Measurements from ENCODE around the gene TEX264. TPM values are rescaled to one million over a fixed set of nuclear protein-coding genes. Genes with fewer than 3 reads are reported as not detected.

Gene TEX264
- total RNA-seq, 1 donor from 2014 or later: 38.6 TPM

DNA sequence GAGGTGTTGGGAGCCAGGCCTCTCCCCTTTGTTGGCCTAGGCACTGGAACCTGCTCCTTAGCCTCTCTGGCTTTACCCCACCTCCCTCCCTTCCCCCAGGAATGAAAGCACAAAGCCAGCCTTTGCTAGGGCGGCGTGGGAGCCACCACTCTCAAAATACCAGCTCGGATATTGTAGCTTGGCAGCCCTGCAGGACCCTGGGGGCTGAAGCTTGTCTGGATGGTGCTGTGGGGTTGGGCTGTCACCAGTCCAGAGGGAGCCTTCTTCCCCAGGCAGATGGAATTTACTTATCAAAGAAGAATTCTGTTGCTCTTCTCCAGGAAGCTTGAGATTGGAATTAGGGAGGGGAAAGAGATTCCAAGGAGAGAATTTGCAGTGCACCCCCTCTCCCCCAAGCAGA lies 20.9 kb downstream of the TEX264 start:
- H3K27ac Mint-ChIP-seq: no peak overlapping the region
- DNase-seq (ENCODE audit: low spot score in 2 of 2, unreplicated experiment in 2 of 2): no peak

DNA sequence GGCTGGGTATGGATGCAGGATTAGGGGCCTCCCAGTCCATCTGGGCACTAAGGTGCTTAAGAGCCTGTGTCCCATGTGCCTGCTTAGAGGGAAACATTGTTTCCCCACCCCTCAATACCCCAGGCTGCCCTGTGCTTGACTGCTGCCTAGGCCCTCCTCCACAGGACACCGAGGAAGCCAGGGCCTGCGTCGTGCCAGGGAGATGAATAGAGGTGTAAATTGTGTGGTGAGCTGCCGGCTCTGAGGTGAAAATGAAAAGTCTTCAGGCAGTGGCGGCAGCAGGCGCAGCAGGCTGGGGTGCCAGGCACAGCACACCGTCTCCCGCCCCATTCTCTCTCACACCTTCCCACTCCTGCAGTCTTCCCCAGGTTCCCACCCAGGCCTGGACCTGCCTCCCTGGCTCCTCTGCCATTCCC lies 21.9 kb downstream of the TEX264 start:
- Mint-ChIP-seq H3K9me3 (no peaks in the 10 kb centered on the region), H3K27ac (no peak overlapping the region), H3K4me3 (no peak overlapping the region), H3K36me3 (peaks cover 5% of the 10 kb centered on the region), H3K27me3 (ENCODE audit: low read depth) (no peaks in the 10 kb centered on the region), H3K4me1 (no peaks in the 10 kb centered on the region)
- TF ChIP-seq, protein P1, sequence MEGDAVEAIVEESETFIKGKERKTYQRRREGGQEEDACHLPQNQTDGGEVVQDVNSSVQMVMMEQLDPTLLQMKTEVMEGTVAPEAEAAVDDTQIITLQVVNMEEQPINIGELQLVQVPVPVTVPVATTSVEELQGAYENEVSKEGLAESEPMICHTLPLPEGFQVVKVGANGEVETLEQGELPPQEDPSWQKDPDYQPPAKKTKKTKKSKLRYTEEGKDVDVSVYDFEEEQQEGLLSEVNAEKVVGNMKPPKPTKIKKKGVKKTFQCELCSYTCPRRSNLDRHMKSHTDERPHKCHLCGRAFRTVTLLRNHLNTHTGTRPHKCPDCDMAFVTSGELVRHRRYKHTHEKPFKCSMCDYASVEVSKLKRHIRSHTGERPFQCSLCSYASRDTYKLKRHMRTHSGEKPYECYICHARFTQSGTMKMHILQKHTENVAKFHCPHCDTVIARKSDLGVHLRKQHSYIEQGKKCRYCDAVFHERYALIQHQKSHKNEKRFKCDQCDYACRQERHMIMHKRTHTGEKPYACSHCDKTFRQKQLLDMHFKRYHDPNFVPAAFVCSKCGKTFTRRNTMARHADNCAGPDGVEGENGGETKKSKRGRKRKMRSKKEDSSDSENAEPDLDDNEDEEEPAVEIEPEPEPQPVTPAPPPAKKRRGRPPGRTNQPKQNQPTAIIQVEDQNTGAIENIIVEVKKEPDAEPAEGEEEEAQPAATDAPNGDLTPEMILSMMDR (IDR thresholded peaks at IDR 0.05; ENCODE audit: unreplicated experiment): no peak
- DNase-seq (ENCODE audit: low spot score in 2 of 2, unreplicated experiment in 2 of 2): no peak

More for the DNA sequence above, 20.9 kb downstream of the TEX264 start:
- Mint-ChIP-seq H3K36me3 (peaks cover 9% of the 10 kb centered on the region), H3K27me3 (ENCODE audit: low read depth) (no peaks in the 10 kb centered on the region), H3K9me3 (no peaks in the 10 kb centered on the region), H3K4me3 (no peak overlapping the region), H3K4me1 (no peaks in the 10 kb centered on the region)
- TF ChIP-seq, protein P1 (IDR thresholded peaks at IDR 0.05; ENCODE audit: unreplicated experiment): no peak

DNA sequence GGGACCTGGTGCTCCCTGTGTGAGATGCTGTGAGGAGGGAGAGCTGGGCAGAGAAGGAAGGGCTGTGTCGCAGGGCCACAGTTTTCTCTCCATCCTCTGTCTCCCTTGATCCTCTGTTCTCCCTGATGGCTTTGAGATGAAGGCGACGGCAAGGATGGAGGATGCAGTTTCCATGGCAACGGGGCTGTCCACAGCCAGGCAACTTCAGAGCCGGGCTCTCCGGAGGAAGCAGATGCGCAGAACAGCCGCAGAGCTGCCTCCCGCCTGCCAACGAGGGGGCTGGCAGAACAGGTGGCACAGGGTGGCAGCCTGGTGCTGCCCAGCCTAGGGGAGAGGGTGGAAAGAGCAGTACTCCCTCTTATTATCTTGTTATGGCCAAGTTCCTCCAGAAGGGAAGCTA lies 25.9 kb downstream of the TEX264 start:
- H3K27ac Mint-ChIP-seq: no peak overlapping the region
- no peaks in the 10 kb centered on the region for H3K4me1 Mint-ChIP-seq
- DNase-seq (ENCODE audit: low spot score in 2 of 2, unreplicated experiment in 2 of 2): no peak
- no peak overlapping the region for H3K4me3 Mint-ChIP-seq
- H3K9me3 Mint-ChIP-seq: no peaks in the 10 kb centered on the region
- H3K27me3 Mint-ChIP-seq (ENCODE audit: low read depth): no peaks in the 10 kb centered on the region
- TF ChIP-seq, protein P1 (IDR thresholded peaks at IDR 0.05; ENCODE audit: unreplicated experiment): no peak
- H3K36me3 Mint-ChIP-seq: peaks cover 8% of the 10 kb centered on the region

DNA sequence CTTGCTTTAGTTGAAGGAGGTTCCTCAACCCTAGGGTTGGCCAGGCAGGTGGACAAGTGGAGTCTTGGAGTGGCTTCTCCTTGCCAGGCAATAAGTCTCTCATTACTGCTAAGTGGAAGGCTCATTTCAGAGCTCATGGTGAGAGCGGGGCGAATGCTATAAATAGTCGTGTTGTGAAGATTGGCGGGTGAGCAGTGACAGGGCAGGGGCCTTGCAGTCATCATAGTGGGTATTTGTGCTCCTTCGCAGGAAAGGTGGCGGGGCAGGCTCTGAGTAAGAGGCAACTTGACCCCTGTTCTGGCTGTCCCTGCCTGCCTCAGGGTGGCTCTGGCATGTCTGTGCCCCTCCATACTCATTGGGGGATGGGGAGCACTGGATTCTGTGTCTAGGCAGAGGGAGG lies 27.2 kb downstream of the TEX264 start:
- peaks cover 8% of the 10 kb centered on the region for H3K36me3 Mint-ChIP-seq
- H3K4me1 Mint-ChIP-seq: no peaks in the 10 kb centered on the region
- no peak overlapping the region for H3K4me3 Mint-ChIP-seq
- H3K27me3 Mint-ChIP-seq (ENCODE audit: low read depth): no peaks in the 10 kb centered on the region
- no peak for DNase-seq (ENCODE audit: low spot score in 2 of 2, unreplicated experiment in 2 of 2)
- H3K9me3 Mint-ChIP-seq: no peaks in the 10 kb centered on the region
- no peak overlapping the region for H3K27ac Mint-ChIP-seq
- TF ChIP-seq, protein P1 (IDR thresholded peaks at IDR 0.05; ENCODE audit: unreplicated experiment): no peak

DNA sequence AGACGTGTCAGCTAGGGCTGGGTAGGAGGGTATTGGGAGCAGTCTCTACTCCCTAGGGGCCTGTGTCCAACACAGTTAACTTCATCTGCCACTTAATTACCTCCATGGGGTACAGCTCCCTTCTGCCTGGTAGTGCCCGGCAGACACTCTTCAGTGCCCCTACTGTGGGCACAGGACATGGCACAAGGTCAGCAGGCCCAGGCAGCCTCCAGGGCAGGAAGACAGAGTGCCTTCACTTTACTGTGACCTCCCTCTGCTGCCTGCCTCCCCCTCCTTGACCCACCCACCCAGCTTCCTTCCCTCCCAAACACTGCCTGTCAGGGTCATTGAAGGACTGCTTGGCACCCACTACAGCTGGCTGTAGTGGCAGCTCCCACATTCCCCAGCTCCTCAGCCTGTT lies 29.4 kb downstream of the TEX264 start:
- Mint-ChIP-seq H3K4me1 (no peaks in the 10 kb centered on the region), H3K36me3 (peaks cover 7% of the 10 kb centered on the region), H3K27me3 (ENCODE audit: low read depth) (no peaks in the 10 kb centered on the region), H3K4me3 (no peak overlapping the region), H3K27ac (no peak overlapping the region), H3K9me3 (no peaks in the 10 kb centered on the region)
- TF ChIP-seq, protein P1 (IDR thresholded peaks at IDR 0.05; ENCODE audit: unreplicated experiment): no peak
- DNase-seq (ENCODE audit: low spot score in 2 of 2, unreplicated experiment in 2 of 2): no peak

DNA sequence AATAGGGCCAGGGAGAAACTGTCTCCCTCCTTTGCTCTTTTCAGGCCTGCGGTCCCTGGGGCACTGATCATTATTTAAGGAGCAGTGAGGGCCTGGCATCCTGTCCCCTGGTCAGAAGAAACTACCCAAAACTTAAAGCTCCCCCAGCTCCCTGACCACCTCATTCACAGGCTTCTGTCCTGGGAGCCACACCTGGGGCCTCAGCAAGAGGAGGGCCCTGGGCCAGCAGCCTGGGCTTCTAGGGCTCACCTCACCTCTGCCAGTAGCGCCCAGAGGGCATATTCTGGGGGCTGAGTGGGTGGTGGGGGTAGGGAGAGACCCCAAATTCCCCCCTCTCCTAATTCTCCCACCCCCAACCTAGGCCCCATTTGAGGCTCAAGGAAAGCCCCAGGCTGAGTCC lies 31.1 kb downstream of the TEX264 start:
- TF ChIP-seq, protein P1 (IDR thresholded peaks at IDR 0.05; ENCODE audit: unreplicated experiment): no peak
- Mint-ChIP-seq H3K9me3 (no peaks in the 10 kb centered on the region), H3K27ac (no peak overlapping the region), H3K4me1 (peaks cover under 1% of the 10 kb centered on the region), H3K27me3 (ENCODE audit: low read depth) (peaks cover 3% of the 10 kb centered on the region), H3K36me3 (peaks cover 7% of the 10 kb centered on the region), H3K4me3 (no peak overlapping the region)
- no peak for DNase-seq (ENCODE audit: low spot score in 2 of 2, unreplicated experiment in 2 of 2)
